GM12874 (cell line): Measurements from ENCODE around the gene NPAT.

ENCODE experiments used
- TF ChIP-seq, protein P1 (sequence below): IDR thresholded peaks from 2 replicates; pipeline ENCODE4 v1.5.1; 2011; ENCODE audit warnings: low read depth, mild to moderate bottlenecking, control low read depth, low read length, moderate library complexity; ENCODE audit not compliant: insufficient read depth

The NPAT gene

DNA sequence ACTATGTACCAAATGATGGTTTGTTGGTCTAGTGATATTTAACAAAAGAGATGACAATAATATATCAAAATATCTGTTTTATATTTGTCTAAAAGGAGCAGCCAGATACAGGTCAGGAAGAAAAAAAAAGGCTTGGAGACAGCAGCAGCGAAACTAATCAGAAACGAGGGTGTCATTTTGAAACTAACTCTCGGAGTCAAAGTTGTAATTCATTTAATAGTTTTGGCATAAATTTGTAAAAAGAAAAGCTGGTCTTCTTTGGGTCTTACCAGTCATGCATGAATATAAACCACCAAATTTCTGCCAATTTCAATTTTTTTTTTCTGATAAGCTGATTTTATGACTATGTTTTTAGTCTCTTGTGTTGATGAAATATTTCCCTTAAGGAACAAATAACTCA is 25.5 kb downstream of the NPAT start:
- TF ChIP-seq, protein P1, sequence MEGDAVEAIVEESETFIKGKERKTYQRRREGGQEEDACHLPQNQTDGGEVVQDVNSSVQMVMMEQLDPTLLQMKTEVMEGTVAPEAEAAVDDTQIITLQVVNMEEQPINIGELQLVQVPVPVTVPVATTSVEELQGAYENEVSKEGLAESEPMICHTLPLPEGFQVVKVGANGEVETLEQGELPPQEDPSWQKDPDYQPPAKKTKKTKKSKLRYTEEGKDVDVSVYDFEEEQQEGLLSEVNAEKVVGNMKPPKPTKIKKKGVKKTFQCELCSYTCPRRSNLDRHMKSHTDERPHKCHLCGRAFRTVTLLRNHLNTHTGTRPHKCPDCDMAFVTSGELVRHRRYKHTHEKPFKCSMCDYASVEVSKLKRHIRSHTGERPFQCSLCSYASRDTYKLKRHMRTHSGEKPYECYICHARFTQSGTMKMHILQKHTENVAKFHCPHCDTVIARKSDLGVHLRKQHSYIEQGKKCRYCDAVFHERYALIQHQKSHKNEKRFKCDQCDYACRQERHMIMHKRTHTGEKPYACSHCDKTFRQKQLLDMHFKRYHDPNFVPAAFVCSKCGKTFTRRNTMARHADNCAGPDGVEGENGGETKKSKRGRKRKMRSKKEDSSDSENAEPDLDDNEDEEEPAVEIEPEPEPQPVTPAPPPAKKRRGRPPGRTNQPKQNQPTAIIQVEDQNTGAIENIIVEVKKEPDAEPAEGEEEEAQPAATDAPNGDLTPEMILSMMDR: no peak

DNA sequence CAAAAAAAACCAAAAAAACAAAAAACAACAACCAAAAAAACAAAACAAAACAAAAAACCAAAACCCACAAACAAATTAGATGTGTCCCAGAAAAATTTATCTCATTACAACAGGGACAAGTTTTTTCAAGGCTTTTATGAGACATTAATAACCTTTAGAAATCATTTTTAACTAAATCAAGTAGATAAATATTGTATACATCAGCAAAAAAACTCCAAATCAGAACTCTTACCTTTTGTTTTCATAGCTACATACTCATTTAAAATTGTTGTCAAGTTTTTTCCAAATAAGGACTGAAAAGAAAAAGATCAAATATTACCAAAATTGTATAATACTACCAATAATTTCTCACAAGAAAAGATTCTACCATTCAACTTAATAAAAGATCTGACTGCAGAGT is 28.7 kb downstream of the NPAT start:
- TF ChIP-seq, protein P1: no peak

DNA sequence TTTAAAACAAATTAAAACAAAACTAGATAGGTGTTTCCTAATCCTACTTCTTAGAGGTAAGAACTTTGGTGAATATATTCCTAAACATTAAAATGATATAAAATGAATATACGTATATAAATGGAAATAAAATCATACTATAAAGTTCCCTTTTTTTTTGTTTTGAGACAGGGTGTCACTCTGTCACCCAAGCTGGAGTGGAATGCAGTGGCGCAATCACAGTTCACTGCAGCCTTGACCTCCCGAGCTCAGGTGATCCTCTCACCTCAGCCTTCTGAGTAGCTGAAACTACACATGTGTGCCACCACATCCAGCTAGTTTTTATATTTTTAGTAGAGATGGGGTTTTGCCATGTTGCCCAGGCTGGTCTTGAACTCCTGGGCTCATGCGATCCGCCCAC is 44.9 kb downstream of the NPAT start:
- TF ChIP-seq, protein P1: no peak

DNA sequence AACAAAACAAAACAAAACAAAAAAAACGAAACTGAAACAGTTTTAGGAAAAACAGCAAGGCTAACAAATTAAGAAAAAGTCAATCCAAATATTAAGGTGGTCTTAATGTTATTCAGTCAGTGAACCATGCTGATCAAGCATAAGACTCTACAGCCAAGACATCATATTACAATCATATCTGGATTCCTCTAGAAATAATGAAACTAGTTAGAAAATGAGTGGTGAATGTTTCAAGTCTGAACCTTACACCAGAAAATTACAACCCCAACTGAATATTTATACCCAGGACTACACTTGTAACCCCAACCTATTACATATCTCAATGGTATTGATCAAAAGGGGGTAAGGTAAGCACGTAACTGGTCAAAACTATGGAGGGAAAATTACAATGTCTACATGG is 52.3 kb downstream of the NPAT start:
- TF ChIP-seq, protein P1: no peak

DNA sequence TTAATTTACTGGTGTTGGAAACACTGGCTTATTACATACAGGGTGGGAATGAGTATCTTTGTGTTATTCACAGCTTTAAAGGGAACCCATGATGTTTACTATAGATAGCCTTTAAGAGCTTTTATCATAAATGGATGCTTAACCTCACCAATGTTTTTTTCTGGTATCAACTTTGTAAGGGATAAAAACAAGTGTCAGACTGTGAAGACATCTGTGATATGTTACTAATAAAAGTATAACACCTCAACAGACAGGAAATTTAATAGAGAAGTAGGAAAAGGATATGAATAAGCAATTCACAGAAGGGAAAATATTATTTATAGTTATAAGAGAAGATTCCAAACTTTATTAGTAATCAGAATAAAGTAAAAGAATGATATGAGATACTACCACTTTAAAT is 54.8 kb downstream of the NPAT start:
- TF ChIP-seq, protein P1: no peak

DNA sequence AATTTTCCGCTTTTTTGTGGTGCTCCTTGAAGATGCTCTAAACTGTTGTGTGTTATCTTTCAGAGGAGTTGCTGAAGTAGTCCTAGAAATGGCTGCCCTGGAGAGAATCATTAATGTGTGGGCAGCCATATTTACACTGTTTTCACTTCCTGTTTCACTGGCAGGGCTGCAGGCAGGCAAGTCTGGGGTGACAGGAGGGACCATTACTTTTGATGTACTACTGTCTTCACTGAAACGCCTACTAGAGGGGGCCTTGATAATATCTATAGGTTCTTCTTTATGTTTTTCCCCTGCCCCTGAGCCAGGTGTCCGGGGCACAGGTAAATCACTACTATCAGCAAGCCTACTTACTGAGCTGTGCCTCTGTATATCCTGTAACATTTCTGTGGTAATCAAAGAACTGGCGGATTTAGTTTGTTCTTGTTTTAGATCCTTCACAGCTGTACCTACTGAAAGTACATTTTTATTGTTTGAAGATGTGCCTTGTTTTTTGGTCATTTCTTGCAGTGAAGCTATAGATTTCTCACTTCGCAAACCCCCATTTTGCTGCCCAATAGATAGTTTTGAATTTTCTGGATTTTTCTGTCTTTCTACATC is 61.4 kb downstream of the NPAT start:
- TF ChIP-seq, protein P1: 0 out of 2 replicates have a peak, but pooled peaks have one; percentile 4

DNA sequence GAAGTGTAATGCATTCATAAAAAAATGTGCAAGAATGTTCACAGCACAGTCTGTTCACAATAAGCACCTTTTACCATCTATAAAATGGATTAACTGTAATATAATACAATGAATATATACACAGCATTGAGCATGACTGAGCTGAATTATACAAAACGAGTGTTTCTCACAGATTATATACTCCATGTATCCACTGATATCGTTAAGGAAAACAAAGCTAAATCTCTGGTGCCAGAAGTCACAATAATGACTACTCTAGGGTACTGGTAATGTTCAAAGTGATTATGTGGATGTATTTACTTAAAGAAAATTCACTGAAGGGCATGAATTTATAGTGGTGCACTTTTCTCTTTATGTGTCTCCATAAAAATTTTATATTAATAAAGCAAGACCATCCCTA is 67.8 kb downstream of the NPAT start:
- TF ChIP-seq, protein P1: no peak
